Anterior cingulate cortex (tissue), 58 donors: ENCODE measurements around the gene RYR1.
"Not testable (repeated sequence)": the region's sequence is repeated elsewhere in the genome, so short reads cannot be mapped to it uniquely, and the experiment has no call there.

ENCODE experiments used
- DNase-seq, 58 donors: peaks; one replicate each; lab custom pipeline; 2025; lab: John Stamatoyannopoulos, UW

Gene RYR1

DNA sequence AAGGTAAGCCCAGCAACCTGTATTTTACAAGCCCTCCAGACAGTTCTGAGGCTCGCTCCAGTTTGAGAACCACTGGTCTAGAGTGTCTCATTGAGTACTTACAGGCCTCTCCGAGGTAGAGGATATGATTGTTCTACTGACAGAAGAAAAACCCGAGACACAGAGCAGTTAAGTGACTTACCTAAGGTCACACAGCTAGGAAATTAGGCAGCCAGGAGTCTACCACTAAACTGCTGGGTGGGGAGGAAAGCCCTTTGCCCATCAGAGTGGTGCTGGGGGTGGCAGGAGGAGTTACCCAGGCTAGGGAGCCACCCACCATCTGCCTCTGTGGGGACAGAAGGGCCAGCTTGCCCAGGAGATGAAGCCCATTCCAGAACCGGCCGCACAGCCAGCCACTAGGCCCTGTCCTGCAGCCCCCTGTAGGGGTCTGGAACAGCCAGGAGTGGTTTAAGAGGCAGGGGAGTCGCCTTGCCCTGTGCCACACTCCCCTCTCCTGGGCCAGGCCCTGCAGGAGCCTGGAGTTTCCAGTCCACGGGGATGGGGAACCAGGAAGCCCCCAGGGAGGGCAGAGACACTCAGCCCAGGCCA, 8.2 kb upstream of the RYR1 start:
- DNase-seq = no peak

DNA sequence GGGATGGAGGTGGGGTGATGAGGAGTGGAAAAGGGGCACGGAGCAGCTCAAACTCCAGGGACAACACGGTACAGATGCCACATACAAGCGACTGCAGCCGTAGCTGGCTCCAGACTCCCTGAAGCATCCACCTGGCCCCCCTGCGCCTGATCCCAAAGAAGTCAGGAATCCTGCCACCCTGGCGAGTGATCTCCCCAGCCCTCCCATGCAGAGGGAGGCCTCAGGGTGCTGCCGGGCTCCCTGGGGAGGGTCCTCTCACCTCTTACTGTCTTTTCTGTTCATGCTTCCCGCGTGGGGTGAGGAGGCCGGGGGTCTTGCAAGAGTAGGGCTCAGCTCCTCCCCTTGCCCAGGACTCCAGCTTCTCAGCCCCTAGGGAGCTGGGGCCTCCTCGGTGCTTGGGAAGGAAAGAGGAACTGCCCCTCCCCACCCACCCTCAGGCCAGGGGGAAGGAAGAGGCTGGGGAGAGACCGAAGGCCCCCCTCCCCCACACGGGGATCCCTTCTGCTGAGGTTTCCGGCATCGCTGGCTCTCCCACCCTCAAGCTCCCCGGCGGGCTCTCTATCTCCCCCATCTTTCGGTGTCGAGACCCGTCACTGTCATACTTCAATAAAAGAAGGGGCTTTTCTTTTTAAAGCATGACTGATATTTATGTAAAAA, 7.6 kb upstream of the RYR1 start, which contains the start of gene RASGRP4:
Gene RASGRP4 (minus strand): TSS at position 410 of the 657 bp plus-strand sequence. CDS start 128 bp downstream, at position 282.
- DNase-seq = peak in 11 of 58 donors; percentile 1 to 39 (median 8)

- not testable (repeated sequence) for DNase-seq
Observed at GRCh38 chr19:38427035-38427677, 6.3 kb upstream of the RYR1 start.

DNA sequence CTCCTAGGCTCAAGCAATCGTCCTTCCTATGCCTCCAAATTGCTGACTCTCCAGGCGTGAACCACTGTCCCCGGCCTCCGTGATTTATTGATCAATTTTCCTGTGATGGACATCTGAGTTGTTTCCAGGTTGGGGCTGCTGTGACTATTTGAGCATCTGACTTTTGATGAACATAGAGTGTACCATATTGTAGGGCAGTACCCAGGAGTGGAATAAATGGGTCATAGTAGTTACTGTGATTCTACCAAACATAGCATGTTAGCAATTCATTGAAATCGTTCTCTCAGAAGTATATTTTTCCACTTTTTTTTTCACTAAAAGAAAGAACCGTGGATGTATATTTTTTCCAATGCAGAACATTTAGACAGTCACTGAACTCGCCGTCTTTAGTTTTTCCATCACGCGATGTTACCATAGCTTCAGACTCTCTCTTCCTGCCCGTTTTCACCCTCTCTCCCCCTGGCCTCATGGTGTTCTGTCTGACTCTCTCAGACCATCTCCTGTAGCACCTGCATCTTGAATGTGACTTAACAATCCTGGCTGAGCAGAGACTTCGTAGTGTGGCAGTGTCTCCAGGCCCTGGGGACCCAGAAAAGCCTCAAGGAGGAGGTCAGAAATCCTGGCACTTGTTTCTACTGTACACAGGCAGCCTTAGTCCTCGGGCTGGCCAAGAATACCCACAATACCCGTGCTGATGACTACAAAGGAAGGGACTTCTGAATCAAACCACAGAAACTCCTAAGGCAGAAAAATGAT, 4.3 kb upstream of the RYR1 start:
- no peak for DNase-seq

DNA sequence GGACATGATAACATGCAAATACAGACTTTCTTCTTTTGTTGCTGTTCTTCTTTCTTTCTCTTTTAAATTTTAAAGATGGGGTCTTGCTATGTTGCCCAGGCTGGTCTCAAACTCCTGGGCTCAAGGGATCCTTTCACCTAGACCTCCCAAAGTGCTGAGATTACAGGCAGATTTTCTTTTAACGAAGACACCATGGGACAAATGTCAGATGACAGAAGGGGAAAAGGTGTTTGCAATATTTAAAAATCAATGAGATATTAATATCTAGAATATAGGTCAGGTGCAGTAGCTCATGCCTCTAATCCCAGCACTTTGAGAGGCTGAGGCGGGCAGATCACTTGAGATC, 3.7 kb upstream of the RYR1 start:
- DNase-seq = no peak

GRCh38 chr19:38430931-38431330, 2.6 kb upstream of the RYR1 start:
- no peak for DNase-seq

GRCh38 chr19:38434549-38435051, 1.1 kb downstream of the RYR1 start:
- DNase-seq = peak in 27 of 58 donors; percentile 1 to 48 (median 12)

GRCh38 chr19:38437295-38437694, 3.8 kb downstream of the RYR1 start:
- no peak for DNase-seq

DNA sequence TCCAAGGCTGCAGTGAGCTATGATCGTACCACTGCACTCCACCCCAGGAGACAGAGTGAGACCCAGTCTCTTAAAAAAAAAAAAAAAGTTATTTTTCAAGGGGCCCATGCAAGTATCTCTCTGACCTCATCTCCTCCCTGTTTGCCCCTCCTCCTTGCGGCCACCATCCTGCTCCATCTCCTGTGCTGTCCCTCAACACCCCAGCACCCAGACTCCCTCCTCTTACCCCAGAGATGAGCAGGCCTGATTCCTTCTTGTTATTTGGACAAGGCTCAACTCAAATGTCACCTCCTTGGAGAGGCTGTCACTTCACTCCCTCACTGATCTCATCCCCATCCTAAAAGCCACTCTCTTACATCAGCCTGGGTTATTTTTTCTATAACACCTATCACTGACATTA, 4.4 kb downstream of the RYR1 start:
- DNase-seq = no peak

GRCh38 chr19:38440592-38440991, 7.1 kb downstream of the RYR1 start:
- DNase-seq = no peak

- DNase-seq = no peak
Observed at GRCh38 chr19:38441657-38442348, 8.3 kb downstream of the RYR1 start.

DNA sequence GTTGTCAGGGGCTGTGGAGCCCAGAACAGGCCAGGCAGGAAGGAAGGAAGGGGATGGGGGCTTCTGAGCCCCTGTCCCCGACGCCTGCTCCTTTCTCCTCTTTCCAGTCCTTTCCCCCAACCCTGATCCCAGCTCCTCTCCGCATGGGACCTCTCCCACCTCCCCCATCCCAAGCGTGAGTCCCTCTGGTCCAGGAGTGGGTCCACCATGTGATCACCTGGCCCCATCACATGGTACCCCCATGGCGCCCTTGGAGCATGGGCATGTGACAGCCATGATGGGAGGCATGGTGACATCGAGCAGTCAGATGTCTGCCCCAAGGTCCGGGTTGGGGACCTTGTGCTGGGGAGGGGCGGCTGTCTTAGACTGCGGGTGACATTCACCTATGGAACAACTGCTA, 9.2 kb downstream of the RYR1 start:
- DNase-seq = no peak

DNA sequence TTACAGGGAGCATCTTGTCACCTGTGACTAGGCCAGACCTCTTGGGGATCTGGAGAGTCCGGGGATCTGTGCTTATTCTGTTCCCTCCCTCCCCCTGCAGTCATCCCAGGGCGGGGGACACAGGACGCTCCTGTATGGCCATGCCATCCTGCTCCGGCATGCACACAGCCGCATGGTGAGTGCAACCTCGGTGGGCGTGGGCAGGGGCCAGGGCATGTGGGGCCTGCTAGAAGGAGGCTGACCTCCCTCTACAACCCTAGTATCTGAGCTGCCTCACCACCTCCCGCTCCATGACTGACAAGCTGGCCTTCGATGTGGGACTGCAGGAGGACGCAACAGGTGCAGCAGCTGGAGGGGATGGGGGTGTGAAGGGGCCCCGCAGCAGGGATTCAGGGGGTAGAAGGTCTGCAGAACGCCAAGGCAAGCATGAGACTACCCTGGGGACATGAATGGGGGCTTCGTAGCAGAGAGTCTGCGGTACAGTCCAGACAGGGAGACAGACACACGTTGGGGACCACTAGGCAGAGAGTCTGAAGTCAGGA, 10.0 kb downstream of the RYR1 start:
- no peak for DNase-seq

- no peak for DNase-seq
Observed at GRCh38 chr19:38444026-38444425, 10.5 kb downstream of the RYR1 start.

- no peak for DNase-seq
Observed at GRCh38 chr19:38445362-38445761, 11.9 kb downstream of the RYR1 start.

- no peak for DNase-seq
Observed at GRCh38 chr19:38448225-38448624, 14.7 kb downstream of the RYR1 start.

DNA sequence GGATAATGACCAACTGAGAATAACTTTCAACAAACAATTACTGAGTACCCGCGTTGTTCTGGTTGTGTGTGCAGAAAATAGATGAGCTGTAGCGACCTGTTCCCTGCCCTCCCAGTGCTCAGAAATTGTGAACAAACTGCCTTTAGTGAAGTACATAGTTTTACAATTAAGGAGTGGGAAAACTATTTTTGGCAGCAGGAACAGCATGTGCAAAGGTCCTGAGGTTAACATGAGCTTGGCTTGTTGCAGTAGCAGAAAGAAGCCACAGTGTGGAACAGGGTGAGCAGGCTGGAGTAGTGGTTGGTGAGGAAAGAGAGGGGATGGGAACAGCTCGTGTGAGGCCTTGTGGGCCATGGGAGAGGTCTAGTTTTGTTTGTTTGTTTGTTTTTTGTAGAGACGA, 16.0 kb downstream of the RYR1 start:
- DNase-seq = no peak

DNA sequence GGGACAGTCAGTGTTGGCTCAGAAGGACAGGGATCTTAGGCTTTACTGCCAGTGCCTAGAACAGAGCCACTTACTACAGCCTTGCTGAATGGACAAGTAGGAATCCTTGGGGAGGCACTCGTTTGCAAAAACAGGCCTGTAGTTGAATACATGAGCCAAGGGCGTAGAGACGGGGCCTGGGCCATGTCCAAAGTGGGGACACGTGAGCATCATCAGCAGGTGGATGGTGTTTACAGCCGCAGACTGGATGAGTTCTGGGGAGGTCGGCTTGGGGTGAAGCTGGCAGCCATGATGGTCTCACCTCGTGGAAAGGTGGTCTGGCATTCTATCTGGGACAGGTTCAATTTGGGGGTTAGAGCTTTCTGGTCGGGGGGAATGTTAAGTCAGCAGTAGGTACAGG, 17.5 kb downstream of the RYR1 start:
- no peak for DNase-seq

DNA sequence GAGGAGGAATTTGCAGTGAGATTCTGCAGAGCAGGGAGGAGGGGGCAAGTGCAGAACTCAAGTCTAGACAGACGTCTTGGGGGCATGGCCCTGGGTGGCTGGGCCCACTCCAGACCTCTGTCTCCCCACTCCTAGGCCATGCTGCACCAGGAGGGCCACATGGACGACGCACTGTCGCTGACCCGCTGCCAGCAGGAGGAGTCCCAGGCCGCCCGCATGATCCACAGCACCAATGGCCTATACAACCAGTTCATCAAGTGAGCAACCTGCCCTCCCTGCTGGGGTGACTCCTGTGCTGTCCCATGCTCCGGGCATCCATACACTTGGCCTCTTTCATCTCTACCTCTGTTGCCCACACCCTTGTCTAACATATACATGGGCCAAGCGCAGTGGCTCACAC, 18.1 kb downstream of the RYR1 start:
- no peak for DNase-seq
